Measurements from ENCODE around the gene PIK3C2G. TPM values are rescaled to one million over a fixed set of nuclear protein-coding genes. Genes with fewer than 3 reads are reported as not detected.

Gene PIK3C2G
- total and polyA plus RNA-seq, 2 of the 4 experiments (the other 2 are of a cell fraction), result not detected

- H3K9me1 ChIP-seq (ENCODE audit: insufficient read depth, low read length), result no peaks in the 10 kb centered on the region
- H4K8ac ChIP-seq (ENCODE audit: low read depth in 2 of 2, low read length in 2 of 2), result no peak overlapping the region
- intact Hi-C loops (cut with micrococcal nuclease), result no loop called here
- H3K14ac ChIP-seq (replicated peaks; ENCODE audit: low read depth, low read length), result no peak overlapping the region
- no peak overlapping the region for H2AK5ac ChIP-seq (ENCODE audit: low read depth, low read length)
- in situ Hi-C loops (cut with MboI; ENCODE audit: low sequenced_read_pairs), result no loop called here
- ChIA-PET POLR2A (ENCODE audit: unreplicated experiment) (no interaction called here), CTCF (no interaction called here)
- H3K23ac ChIP-seq (ENCODE audit: low read depth, low read length), result no peak overlapping the region
- H3K4ac ChIP-seq (ENCODE audit: low read depth, low read length), result no peak overlapping the region
- H3K79me1 ChIP-seq (ENCODE audit: low read depth in 1 of 2, low read length in 2 of 2), result no peaks in the 10 kb centered on the region
- no peak overlapping the region for H2BK120ac ChIP-seq (ENCODE audit: low read depth, low read length)
- no peaks in the 10 kb centered on the region for H3K27me3 ChIP-seq (ENCODE audit: control insufficient read depth, insufficient read depth, low read length)
- no peak overlapping the region for H2BK15ac ChIP-seq (ENCODE audit: low read depth, low read length)
- no peak overlapping the region for H3K56ac ChIP-seq (ENCODE audit: extremely low read depth, insufficient read depth, low read length)
- dilution Hi-C loops (cut with HindIII; ENCODE audit: low sequenced_read_pairs, unreplicated experiment), result no loop called here
- TF ChIP-seq USF2 (IDR thresholded peaks at IDR 0.05; ENCODE audit: low read depth, low read length) (no peak), POLR2A (IDR thresholded peaks at IDR 0.05; ENCODE audit: low read depth, low read length) (no peak), NFE2L2 (IDR thresholded peaks at IDR 0.05; ENCODE audit: low read depth, low read length) (no peak), CEBPB (IDR thresholded peaks at IDR 0.05; ENCODE audit: low read depth, low read length) (no peak), ELK1 (IDR thresholded peaks at IDR 0.05; ENCODE audit: borderline replicate concordance, low read depth, low read length) (no peak), RFX5 (IDR thresholded peaks at IDR 0.05; ENCODE audit: low read depth, low read length) (no peak), CTCF (conservative IDR thresholded peaks at IDR 0.05; ENCODE audit: low read depth, low read length) (no peak), RCOR1 (IDR thresholded peaks at IDR 0.05; ENCODE audit: insufficient replicate concordance, low read length) (no peak), MAFK (IDR thresholded peaks at IDR 0.05; ENCODE audit: low read depth, low read length) (no peak)
- no peak for ATAC-seq (ENCODE audit: low read depth)
- H2AK9ac ChIP-seq (replicated peaks; ENCODE audit: low read depth, low read length, poor library complexity), result no peak overlapping the region
- no peak overlapping the region for H2AFZ ChIP-seq (replicated peaks; ENCODE audit: low read length, poor library complexity)
- H3K4me2 ChIP-seq (ENCODE audit: low read depth, low read length), result no peak overlapping the region
- no peak overlapping the region for H4K91ac ChIP-seq (ENCODE audit: insufficient read depth, low read depth, low read length)
- H4K20me1 ChIP-seq (ENCODE audit: insufficient read depth, low read length), result no peaks in the 10 kb centered on the region
- H4K5ac ChIP-seq (ENCODE audit: low read depth, low read length), result no peak overlapping the region
- H2BK20ac ChIP-seq (ENCODE audit: low read depth, low read length), result no peak overlapping the region
- peaks cover 7% of the 10 kb centered on the region; the same call in 1 of the 2 replicates for H3K9me3 ChIP-seq (ENCODE audit: control insufficient read depth, insufficient read depth, low read length)
- H3K27ac ChIP-seq (ENCODE audit: insufficient read depth, low read length), result no peak overlapping the region
- no peaks in the 10 kb centered on the region for H3K4me1 ChIP-seq (ENCODE audit: control insufficient read depth, insufficient read depth, low read length)
- H3K36me3 ChIP-seq (ENCODE audit: control insufficient read depth, insufficient read depth, low read length), result no peaks in the 10 kb centered on the region
- H2BK5ac ChIP-seq (ENCODE audit: low read depth, low read length, poor library complexity, severe bottlenecking), result no peak overlapping the region
- H3K4me3 ChIP-seq (ENCODE audit: insufficient read depth, low read depth, low read length), result no peak overlapping the region
- H3K9ac ChIP-seq (ENCODE audit: low read depth, low read length), result no peak overlapping the region
- H3K18ac ChIP-seq (ENCODE audit: low read depth, low read length), result no peak overlapping the region
- BruUV-seq (replicated peaks), result no TSS peak
- no peak for DNase-seq
- no CpG with 5 or more reads among the region's 1 CpG for WGBS, 2 experiments (ENCODE audit: extremely low coverage in 2 of 2, insufficient read length in 1 of 2)
Observed at GRCh38 chr12:18522806-18523205, 261.5 kb downstream of the PIK3C2G start.

All from IMR-90 (cell line).